ENCODE measurements around the gene PALLD. TPM values are rescaled to one million over a fixed set of nuclear protein-coding genes. Genes with fewer than 3 reads are reported as not detected.

Gene PALLD
- total RNA-seq, 1 donor from 2014 or later = 93.5 TPM

DNA sequence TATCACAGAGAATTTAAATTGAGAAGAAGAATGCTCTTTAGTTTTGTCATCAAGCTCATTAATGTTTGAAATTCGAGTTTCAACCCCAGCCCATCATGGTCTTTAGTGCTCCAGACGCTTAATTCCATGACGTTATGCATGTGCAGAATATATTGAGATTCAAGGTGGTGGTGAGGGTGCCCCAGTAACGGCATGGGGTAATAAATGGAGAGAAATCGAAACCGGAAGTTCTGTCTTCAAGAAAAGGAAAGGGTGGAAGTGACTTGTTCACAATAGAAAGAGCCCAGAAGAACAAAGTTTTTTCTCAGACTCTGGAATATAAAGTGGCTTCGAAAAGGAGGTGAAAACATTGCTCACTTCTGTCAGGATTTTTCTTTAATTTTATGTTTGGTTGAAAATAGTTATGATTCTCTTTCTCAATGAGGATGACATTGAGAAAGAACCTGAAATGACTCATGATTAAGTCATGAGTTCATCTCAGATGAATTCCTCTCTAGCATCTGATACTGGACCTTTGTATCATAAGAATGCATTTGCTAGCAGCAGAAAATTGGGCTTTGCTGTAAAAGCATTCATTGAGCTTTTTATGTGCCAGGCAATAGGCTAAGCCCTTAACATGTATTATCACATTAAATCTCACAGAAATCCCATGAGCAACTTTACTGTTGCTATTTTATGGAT is 15.8 kb upstream of the PALLD start:
- DNase-seq (ENCODE audit: extremely low spot score, unreplicated experiment) = no peak
- Mint-ChIP-seq H3K36me3 (peaks cover 3% of the 10 kb centered on the region), H3K9me3 (peaks cover 8% of the 10 kb centered on the region), H3K27ac (peak overlapping the region; percentile 91), H3K4me3 (peak overlapping the region; percentile 96), H3K4me1 (ENCODE audit: unreplicated experiment) (peaks cover 24% of the 10 kb centered on the region), H3K27me3 (no peaks in the 10 kb centered on the region)
- TF ChIP-seq, protein P1, sequence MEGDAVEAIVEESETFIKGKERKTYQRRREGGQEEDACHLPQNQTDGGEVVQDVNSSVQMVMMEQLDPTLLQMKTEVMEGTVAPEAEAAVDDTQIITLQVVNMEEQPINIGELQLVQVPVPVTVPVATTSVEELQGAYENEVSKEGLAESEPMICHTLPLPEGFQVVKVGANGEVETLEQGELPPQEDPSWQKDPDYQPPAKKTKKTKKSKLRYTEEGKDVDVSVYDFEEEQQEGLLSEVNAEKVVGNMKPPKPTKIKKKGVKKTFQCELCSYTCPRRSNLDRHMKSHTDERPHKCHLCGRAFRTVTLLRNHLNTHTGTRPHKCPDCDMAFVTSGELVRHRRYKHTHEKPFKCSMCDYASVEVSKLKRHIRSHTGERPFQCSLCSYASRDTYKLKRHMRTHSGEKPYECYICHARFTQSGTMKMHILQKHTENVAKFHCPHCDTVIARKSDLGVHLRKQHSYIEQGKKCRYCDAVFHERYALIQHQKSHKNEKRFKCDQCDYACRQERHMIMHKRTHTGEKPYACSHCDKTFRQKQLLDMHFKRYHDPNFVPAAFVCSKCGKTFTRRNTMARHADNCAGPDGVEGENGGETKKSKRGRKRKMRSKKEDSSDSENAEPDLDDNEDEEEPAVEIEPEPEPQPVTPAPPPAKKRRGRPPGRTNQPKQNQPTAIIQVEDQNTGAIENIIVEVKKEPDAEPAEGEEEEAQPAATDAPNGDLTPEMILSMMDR (conservative IDR thresholded peaks at IDR 0.05) = no peak

DNA sequence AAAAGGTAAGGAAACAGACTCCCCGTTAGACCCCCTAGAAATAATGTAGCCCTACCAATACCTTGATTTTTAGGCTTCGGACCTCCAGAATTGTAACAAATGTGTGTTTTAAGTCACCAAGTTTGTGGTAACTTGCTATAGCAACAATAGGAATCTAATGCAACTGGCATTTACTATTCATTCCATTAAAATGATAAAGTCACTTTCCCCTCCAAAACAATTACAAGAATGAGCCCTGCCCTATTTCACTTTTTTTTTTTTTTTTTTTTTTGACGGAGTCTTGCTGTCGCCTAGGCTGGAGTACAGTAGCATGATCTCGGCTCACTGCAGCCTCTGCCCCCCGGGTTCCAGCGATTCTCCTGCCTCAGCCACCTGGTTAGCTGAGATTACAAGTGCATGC is 13.0 kb upstream of the PALLD start:
- Mint-ChIP-seq H3K4me1 (ENCODE audit: unreplicated experiment) (peaks cover 25% of the 10 kb centered on the region), H3K4me3 (no peak overlapping the region)

DNA sequence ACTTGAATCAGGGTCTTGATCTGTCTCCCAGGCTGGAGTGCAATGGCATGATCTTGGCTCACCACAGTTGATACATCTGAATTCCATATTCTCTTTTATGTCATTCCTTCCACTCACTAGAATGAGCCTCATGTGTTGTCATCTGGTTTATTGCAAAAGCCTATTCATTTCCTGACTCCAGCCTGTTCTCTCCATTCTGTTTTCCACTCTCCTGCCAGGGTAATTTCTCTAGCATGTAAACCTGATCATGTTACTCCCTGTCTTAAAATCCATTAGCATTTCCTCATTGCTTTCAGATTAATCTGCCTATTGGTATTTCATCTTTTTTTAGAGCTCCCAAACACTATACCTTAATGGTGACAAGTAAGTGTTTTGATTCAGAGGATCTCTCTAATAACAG is 12.2 kb upstream of the PALLD start:
- Mint-ChIP-seq H3K9me3 (peaks cover 12% of the 10 kb centered on the region), H3K27me3 (no peaks in the 10 kb centered on the region), H3K4me3 (no peak overlapping the region), H3K4me1 (ENCODE audit: unreplicated experiment) (peaks cover 25% of the 10 kb centered on the region), H3K27ac (peak overlapping the region; percentile 80), H3K36me3 (no peaks in the 10 kb centered on the region)
- no peak for DNase-seq (ENCODE audit: extremely low spot score, unreplicated experiment)
- TF ChIP-seq, protein P1 (conservative IDR thresholded peaks at IDR 0.05) = no peak

More for the DNA sequence above, 13.0 kb upstream of the PALLD start:
- TF ChIP-seq, protein P1 (conservative IDR thresholded peaks at IDR 0.05) = no peak
- Mint-ChIP-seq H3K27me3 (no peaks in the 10 kb centered on the region), H3K9me3 (peaks cover 12% of the 10 kb centered on the region), H3K27ac (peak overlapping the region; percentile 74), H3K36me3 (no peaks in the 10 kb centered on the region)
- no peak for DNase-seq (ENCODE audit: extremely low spot score, unreplicated experiment)

DNA sequence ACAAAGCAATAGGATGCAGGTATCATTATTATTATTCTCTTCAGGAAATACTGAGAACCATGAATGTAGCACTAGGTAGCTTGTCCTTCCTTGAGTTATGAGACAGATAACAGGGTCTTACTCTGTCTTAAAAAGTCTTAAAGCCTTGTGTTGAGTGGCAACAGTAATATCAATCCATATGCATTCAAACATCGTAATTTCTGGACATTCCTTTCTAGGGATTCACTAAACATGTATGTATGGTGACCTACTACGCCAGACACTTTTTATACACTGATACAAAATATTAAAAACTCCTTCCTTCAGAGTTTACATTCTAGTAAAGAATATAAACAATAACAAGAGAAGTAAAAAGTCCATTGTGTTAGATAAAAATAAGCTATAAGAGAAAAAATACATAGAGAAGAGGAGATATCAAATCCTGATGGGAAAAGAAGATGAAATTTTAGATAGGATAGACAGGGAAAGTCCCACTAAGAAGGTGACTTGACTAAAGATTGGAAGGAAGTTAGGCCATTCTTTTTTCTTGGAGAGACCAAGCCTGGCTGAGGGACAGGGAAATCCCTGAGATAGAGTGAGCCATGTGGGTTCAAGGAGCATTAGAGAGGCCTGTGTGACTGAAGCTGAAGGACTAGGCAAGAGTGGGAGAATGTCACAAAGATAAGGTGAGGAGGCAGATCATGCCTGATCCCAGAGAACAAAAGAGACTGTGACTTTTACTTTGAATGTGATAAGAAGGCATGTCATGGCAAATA is 11.5 kb upstream of the PALLD start:
- no peak overlapping the region for H3K27ac Mint-ChIP-seq
- no peak overlapping the region for H3K4me3 Mint-ChIP-seq
- peaks cover 12% of the 10 kb centered on the region for H3K9me3 Mint-ChIP-seq
- DNase-seq (ENCODE audit: extremely low spot score, unreplicated experiment) = no peak
- TF ChIP-seq, protein P1 (conservative IDR thresholded peaks at IDR 0.05) = no peak
- no peaks in the 10 kb centered on the region for H3K27me3 Mint-ChIP-seq
- H3K4me1 Mint-ChIP-seq (ENCODE audit: unreplicated experiment) = peaks cover 22% of the 10 kb centered on the region
- no peaks in the 10 kb centered on the region for H3K36me3 Mint-ChIP-seq

DNA sequence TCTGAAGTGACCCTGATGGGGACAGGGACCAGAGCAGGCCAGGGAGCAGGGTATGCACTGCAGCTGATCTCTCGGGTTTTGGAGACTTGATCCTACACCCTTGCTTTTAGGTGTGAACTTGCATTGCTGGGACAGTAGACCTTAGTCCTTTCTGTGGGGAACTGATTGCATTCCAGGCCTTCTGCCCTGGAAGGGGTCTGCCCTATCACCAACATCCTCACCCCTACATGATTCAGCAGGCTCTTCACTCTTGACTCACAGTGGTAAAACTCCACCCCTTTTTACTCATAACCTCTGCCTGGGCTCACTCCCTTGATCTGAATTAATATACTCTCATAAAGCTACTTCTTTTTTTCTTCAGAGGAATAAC is 10.0 kb upstream of the PALLD start:
- Mint-ChIP-seq H3K4me1 (ENCODE audit: unreplicated experiment) (peaks cover 12% of the 10 kb centered on the region), H3K36me3 (no peaks in the 10 kb centered on the region), H3K27me3 (no peaks in the 10 kb centered on the region), H3K4me3 (no peak overlapping the region), H3K9me3 (peaks cover 12% of the 10 kb centered on the region), H3K27ac (peak overlapping the region; percentile 82)
- TF ChIP-seq, protein P1 (conservative IDR thresholded peaks at IDR 0.05) = no peak
- no peak for DNase-seq (ENCODE audit: extremely low spot score, unreplicated experiment)

Data from type B pancreatic cell (in vitro differentiated cells).